HG03196 (cell line): ENCODE data around the gene KCNN3.
A peak's percentile ranks its signal among the peaks of the same experiment; 100 is the strongest.

Source experiments
- ATAC-seq: cut with Tn5 transposase; IDR thresholded peaks from one replicate; pipeline ENCODE4 v1.9.1; 2021; ENCODE audit not compliant: unreplicated experiment

KCNN3 gene

GRCh38 chr1:154797175-154797574, 72.9 kb downstream of the KCNN3 start:
- no peak for ATAC-seq

DNA sequence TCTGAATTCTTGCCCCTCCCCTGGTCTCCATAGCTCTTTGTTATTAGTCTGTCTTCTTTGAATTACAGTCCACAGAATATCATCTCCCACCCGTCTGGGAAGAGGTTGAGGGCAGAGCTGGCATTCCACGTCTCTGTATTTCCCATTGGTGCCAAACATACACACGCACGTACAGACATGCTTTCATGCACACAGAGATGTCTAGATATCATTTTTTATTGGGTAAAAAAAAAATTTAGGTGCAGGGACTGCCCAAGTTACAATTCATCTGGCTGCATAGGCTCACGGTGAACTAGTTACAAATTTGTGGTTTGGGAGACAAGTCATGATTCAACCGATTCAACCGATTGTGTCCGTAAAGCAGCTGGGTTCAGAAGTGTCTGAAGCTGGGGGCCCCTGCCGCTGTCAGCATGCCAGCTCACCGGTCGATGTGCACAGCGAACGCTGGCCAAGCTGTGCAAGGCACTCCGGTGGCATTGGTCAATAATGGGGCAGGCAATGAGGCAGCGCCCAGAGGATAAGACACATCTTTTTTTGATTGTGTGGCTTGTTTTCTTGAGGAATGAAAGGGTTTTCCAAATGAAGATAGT, 73.7 kb downstream of the KCNN3 start:
- ATAC-seq, result no peak

DNA sequence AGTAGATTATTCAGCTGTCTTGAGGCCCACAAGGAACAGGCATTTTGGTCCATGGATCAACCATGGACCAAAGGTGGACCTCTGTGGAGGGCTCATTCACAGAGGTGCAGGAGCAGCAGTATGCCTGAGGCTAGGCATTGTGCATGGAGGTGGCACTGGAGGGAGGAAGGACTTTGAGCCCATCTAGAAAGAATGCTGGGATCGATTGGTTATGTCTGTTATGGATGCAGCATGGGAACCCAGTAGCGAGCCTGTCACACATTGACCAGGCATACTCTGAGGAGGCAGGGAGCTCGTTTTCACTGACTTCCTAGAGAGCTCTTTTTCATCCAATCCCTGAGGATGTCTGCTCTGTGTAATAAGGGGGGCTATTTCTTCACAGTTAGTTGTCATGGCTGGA, 75.5 kb downstream of the KCNN3 start:
- ATAC-seq, result no peak

DNA sequence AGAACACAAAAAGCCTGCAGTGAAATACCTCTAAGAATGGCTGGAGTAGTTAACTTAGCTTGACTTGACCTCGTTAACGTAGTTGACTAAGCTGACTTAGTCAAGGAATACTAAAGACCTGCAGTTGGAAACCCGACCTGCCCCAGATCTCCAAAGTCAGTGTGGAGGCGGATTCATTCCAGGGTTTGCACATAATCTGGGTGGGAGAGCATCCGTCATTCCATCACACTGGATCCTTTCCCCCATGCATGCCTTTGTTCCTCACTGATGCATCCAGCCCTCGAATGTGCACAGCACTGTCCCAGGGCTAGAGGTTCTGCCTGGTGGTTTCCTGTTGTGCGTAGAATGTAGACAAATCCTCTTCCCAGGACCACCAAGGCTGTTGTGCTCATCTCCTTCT, 76.4 kb downstream of the KCNN3 start:
- ATAC-seq, result no peak

DNA sequence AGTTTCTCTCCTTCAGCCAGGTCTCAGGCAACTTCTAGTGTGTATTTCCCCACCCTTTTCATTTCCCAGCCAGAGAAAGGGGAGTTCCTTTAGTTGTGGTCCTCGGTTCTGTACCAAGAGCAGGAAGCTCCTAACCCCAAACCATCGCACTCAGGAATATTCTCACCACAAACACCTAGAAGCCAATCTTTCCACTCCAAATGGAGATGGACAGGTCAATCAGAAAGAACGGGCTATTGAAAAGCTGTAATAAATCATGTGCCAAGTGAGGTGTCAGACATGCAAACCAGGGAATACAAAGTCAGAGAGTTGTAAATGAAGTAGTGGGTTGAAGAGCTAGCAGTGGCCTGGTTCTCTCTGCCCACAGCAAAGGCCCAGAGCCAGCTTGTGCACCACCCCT, 77.2 kb downstream of the KCNN3 start:
- no peak for ATAC-seq

DNA sequence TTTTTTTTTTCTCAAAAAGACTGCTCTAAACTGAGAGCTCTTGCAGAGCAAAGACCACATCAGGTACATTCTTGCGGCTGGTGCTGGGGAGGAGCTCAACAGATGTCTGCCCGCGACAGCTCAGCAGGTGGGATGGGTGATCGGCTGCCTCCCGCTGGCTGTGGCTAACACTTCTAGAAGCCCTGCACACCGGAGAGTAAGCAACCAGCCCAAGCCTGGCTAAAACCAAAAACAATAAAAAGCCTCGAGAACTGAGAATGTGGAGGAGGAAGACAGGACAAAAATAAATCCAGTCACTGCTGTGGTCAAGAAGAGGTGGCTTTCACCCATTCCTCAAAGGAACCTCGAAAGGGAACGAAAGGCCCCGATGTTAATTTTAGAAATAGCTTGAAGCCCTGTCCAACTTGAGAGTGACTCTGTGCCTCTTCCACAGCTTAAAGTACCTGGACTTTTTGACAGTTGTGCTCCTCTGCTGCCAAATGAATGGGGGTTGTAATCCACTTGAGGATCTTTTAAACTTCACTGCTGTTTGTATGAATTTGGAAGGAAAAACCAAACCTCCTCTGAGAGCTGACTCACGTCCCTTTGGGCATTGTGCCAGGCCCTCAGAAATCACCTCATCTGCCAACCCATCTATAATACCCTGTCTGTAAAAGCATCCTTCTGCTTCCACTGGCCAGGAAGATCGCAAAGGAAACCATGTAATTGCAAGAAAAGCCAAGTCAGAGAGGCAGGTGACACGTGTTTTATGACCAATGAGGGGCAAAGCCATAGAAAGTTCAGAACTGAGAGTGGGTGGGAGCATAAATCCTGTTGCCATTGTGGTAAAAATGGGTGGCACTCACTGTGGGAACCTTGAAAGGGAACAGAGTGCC, 78.6 kb downstream of the KCNN3 start:
- peak; percentile 47 for ATAC-seq

DNA sequence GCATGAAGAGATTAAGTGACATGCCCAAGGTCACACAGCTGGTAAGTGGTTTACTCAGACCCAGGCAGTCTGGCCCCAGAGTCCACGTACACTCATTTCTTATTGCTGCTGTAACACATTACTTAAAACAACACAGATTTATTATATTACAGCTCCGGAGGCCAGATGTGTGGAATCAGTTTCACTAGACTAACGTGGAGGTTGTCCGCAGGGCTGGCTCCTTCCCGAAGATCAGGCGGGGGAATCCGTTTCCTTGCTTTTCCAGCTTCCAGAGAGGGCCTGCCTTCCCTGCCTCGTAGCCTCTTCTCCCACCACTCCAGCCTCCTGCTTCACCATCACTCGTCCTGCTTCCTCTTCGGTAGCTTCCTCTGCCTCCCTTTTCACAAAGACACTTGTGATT, 81.2 kb downstream of the KCNN3 start:
- ATAC-seq, result no peak

GRCh38 chr1:154788110-154788870, 81.8 kb downstream of the KCNN3 start:
- ATAC-seq, result no peak

GRCh38 chr1:154786804-154787570, 83.1 kb downstream of the KCNN3 start:
- ATAC-seq, result no peak

- peak; percentile 67 for ATAC-seq
These were observed 85.1 kb downstream of the KCNN3 start for GRCh38 chr1:154784924-154785531.

GRCh38 chr1:154784416-154784815, 85.7 kb downstream of the KCNN3 start:
- no peak for ATAC-seq

- ATAC-seq, result no peak
These were observed 86.1 kb downstream of the KCNN3 start for GRCh38 chr1:154783976-154784375.

GRCh38 chr1:154780541-154780940, 89.5 kb downstream of the KCNN3 start:
- ATAC-seq, result no peak

DNA sequence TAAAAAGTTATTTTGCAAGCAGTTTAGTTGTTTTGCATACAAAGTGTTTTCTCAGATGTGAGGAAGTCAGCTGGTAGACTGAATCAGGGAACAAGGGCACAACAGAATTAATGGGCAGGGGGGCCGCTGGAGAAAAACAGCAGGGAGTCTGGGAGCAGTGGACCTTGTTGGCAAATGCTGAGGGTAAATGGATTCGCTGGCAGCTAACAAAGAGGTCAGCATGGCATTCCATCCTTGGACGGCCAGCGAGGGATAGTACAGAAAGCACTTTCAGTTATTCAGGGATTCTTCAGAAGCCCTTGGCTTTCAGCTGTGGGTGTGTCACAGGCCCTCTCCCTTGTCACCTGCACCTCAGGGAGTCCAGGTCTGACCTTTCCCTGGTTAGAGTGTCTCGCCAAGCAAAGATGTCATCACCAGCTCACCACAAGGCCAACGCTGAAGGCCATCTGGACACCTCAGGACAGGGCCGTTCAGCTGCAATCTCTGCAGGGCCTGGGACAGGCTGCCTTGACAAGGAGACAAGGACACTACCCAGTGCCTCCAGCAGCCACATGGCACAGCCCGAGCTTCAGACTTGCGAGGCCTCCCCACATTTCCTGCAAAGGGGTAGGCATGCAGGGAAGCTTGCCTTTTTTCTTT, 90.4 kb downstream of the KCNN3 start:
- no peak for ATAC-seq

DNA sequence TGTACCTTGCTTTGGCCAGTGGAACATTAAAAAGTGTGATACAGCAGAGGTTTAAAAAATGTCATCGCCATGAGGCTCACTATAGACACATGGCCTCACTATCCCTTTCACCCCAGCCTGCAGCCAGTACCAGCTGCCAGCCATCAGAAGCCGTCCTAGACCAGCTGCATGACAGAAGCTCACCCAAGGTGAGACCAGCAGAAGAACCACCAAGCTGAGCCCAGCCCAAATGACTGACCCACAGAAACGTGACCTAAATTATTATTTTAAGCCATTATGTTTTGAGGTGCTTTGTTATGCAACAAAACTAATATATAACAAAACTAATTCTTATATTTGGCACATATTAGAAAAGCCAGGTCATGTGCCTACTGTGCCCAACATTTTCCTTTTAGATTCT, 91.1 kb downstream of the KCNN3 start:
- ATAC-seq, result no peak

DNA sequence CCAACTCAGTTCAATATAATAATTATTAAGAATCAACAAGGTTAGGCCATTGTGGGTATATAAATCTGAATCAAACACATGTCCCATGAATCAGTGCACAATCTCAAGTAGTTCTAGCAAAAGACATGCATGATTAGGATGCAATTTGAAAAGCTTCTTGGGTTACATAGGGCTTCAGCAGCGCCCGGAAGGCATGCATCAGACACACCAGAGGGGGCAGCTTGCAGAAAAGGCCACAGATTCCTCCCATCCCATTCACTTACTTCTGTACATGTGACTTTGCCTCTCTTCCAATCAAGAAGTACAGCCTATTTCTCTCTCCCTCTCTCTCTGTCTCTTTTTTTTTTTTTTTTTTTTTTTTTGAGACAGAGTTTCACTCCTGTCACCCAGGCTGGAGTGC, 91.8 kb downstream of the KCNN3 start:
- no peak for ATAC-seq

GRCh38 chr1:154777781-154778180, 92.3 kb downstream of the KCNN3 start:
- ATAC-seq, result no peak

DNA sequence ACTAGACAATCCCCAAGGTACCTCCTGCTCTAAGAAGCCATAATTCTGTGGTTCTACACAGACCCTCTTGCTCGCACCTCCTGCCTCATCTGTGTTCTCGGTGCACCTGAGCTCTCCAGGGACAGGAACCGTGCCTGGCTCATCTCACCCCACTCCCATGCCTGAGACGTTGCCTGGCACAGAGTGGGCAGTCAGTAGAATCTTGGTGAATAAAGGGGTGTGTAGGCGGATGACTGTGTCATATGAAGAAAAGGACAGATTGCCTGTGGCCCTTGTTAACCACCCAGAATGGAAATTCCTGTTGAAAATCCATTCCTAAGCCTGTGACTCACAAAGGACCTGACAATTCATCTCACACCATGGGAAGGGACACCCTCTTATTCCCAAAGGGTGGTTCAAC, 92.9 kb downstream of the KCNN3 start:
- ATAC-seq, result no peak

- ATAC-seq, result no peak
These were observed 94.2 kb downstream of the KCNN3 start for GRCh38 chr1:154775621-154776605.
